GM12878 (cell line): ENCODE results near the gene SMARCAL1. TPM values are rescaled to one million over a fixed set of nuclear protein-coding genes. Genes with fewer than 3 reads are reported as not detected.

Experiments
- ATAC-seq: fragments of 200-7000 bp; cut with Tn5 transposase; 3 replicates; pipeline ENCODE4 v1.9.1; 2020; ENCODE audit warnings: mild to moderate bottlenecking, moderate library complexity
- BruUV-seq: library from RNA; stranded (reverse); fragments of 400-500 nt; replicated peaks from 2 replicates; lab custom pipeline; 2021; lab: Mats Ljungman, UMichigan
- CTCF ChIA-PET: fragments of 300-600 bp; sonication (Branson Sonifier 250); formaldehyde crosslinking; extraction: SDS; loops from one replicate; lab custom pipeline; 2021; ENCODE audit warnings: inconsistent platforms; lab: Yijun Ruan, JAX
- POLR2A ChIA-PET: fragments of 350-600 bp; formaldehyde crosslinking; extraction: SDS; loops from one replicate; lab custom pipeline; 2021; ENCODE audit warnings: inconsistent platforms; lab: Charles Lee
- RAD21 ChIA-PET: fragments of 300-600 bp; sonication (Branson Sonifier 250); formaldehyde crosslinking; loops from one replicate; lab custom pipeline; 2023; ENCODE audit warnings: antibody characterized with exemption; ENCODE audit not compliant: unreplicated experiment; lab: Charles Lee
- SMC1A ChIA-PET: fragments of 300-600 bp; sonication (Branson Sonifier 250); formaldehyde crosslinking; loops from one replicate; lab custom pipeline; 2023; ENCODE audit not compliant: unreplicated experiment, uncharacterized antibody; lab: Charles Lee
- DNase-seq: peaks from one replicate; pipeline ENCODE4 v3.0.0-alpha.2; 2011; ENCODE audit warnings: low read depth, low spot score
- FAIRE-seq: peaks from 3 replicates; lab custom pipeline; 2011; peaks lifted over from hg19 to GRCh38; lab: Jason Lieb, UNC
- H2AFZ ChIP-seq: 2 replicates; pipeline ENCODE4 v1.6.0; 2011; ENCODE audit warnings: low read depth, low read length, control low read depth; ENCODE audit not compliant: control insufficient read depth
- H3K27ac ChIP-seq: 2 replicates; pipeline ENCODE4 v1.5.1; 2011; ENCODE audit warnings: control low read depth; ENCODE audit not compliant: control insufficient read depth, insufficient read depth
- H3K27me3 ChIP-seq, 2 experiments: replicated peaks in 1 of 2; 2 replicates each; pipeline versions ENCODE4 v1.6.0 to v1.6.1; 2011; ENCODE audit warnings: low read length in 1 of 2; ENCODE audit not compliant: control insufficient read depth in 2 of 2, insufficient read depth in 2 of 2
- H3K36me3 ChIP-seq, 2 experiments: 2 replicates each; pipeline ENCODE4 v1.5.1; 2011; ENCODE audit warnings: low read length in 1 of 2; ENCODE audit not compliant: control insufficient read depth in 2 of 2, insufficient read depth in 2 of 2
- H3K4me1 ChIP-seq: 2 replicates; pipeline ENCODE4 v1.6.1; 2011; ENCODE audit warnings: mild to moderate bottlenecking, low read length, moderate library complexity, mixed read lengths; ENCODE audit not compliant: control insufficient read depth, insufficient read depth
- H3K4me2 ChIP-seq: 2 replicates; pipeline ENCODE4 v1.6.0; 2011; ENCODE audit warnings: control low read depth; ENCODE audit not compliant: control insufficient read depth, insufficient read depth
- H3K4me3 ChIP-seq: fragments of 200-600 bp; sonication (generic); 2 replicates; pipeline ENCODE4 v1.5.1; 2016
- H3K79me2 ChIP-seq: 2 replicates; pipeline ENCODE4 v1.6.0; 2011; ENCODE audit warnings: low read length; ENCODE audit not compliant: control insufficient read depth, insufficient read depth
- H3K9ac ChIP-seq: 2 replicates; pipeline ENCODE4 v1.8.0; 2011; ENCODE audit warnings: low read length, control low read depth, mixed read lengths; ENCODE audit not compliant: control insufficient read depth, insufficient read depth
- H3K9me3 ChIP-seq: replicated peaks from 3 replicates; pipeline ENCODE4 v1.5.1; 2011; ENCODE audit warnings: mild to moderate bottlenecking, low read length; ENCODE audit not compliant: control insufficient read depth, insufficient read depth
- H4K20me1 ChIP-seq: 2 replicates; pipeline ENCODE4 v1.6.0; 2011; ENCODE audit not compliant: control insufficient read depth, insufficient read depth
- CEBPB ChIP-seq, 2 experiments: fragments of 150-350 bp in 1 of 2; IDR thresholded peaks; 2 replicates each; pipeline ENCODE4 v1.6.1; 2012 to 2014; ENCODE audit warnings: low read depth in 2 of 2, low read length in 2 of 2, borderline replicate concordance in 1 of 2, inconsistent platforms in 1 of 2
- CHD1 ChIP-seq: IDR thresholded peaks from 2 replicates; pipeline ENCODE4 v1.6.1; 2012; ENCODE audit warnings: low read depth, low read length, improper control_type of control experiment
- CHD4 ChIP-seq: fragments of 200-600 bp; sonication (generic); IDR thresholded peaks from 2 replicates; pipeline ENCODE4 v1.6.1; 2016; ENCODE audit warnings: mild to moderate bottlenecking
- GABPA ChIP-seq: IDR thresholded peaks from 2 replicates; pipeline ENCODE4 v1.6.1; 2014; ENCODE audit warnings: antibody characterized with exemption, low read depth, mild to moderate bottlenecking, inconsistent platforms
- HDGF ChIP-seq: fragments of 450-650 bp; IDR thresholded peaks from 2 replicates; pipeline ENCODE4 v1.6.1; 2016; ENCODE audit warnings: antibody characterized with exemption
- MTA2 ChIP-seq: fragments of 450-650 bp; IDR thresholded peaks from 2 replicates; pipeline ENCODE4 v1.6.1; 2016; ENCODE audit warnings: low read depth, mild to moderate bottlenecking, moderate library complexity
- NBN ChIP-seq: fragments of 450-650 bp; IDR thresholded peaks from 2 replicates; pipeline ENCODE4 v1.6.1; 2016
- NR2C2 ChIP-seq: IDR thresholded peaks from 2 replicates; pipeline ENCODE4 v1.6.1; 2011; ENCODE audit warnings: borderline replicate concordance, low read depth; ENCODE audit not compliant: control insufficient read depth, insufficient read length
- RCOR1 ChIP-seq: conservative IDR thresholded peaks from 2 replicates; pipeline ENCODE4 v1.6.1; 2012; ENCODE audit warnings: low read depth, low read length, improper control_type of control experiment
- RFX5 ChIP-seq: IDR thresholded peaks from 2 replicates; pipeline ENCODE4 v1.6.1; 2011; ENCODE audit warnings: low read depth, low read length, improper control_type of control experiment
- STAT1 ChIP-seq: fragments of 450-650 bp; conservative IDR thresholded peaks from 2 replicates; pipeline ENCODE4 v1.6.1; 2014; ENCODE audit warnings: antibody characterized with exemption, mild to moderate bottlenecking
- TARDBP ChIP-seq: IDR thresholded peaks from 2 replicates; pipeline ENCODE4 v1.6.1; 2016; ENCODE audit warnings: borderline replicate concordance
- WGBS: methylation state at CpG from one replicate; pipeline ENCODE4 v1.1.6; 2016; ENCODE audit warnings: low lambda C conversion rate; ENCODE audit not compliant: insufficient replicate concordance, insufficient coverage; ENCODE audit errors: missing lambda C conversion rate; 5-methylcytosine and 5-hydroxymethylcytosine counted together
- in situ Hi-C: fragments of 300-500 bp; cut with MboI; formaldehyde crosslinking; loops from 9 replicates; pipeline ENCODE4 v1.14.3; 2018; ENCODE audit warnings: mixed read lengths
- intact Hi-C: fragments of 100-400 bp; cut with micrococcal nuclease; formaldehyde crosslinking; loops from one replicate; pipeline ENCODE4 v1.14.2; 2022; ENCODE audit not compliant: unreplicated experiment
- polyA plus RNA-seq, 11 experiments: library from polyadenylated mRNA; depleted of rRNA in 4 of 11; unstranded in 6 of 11; stranded (reverse) in 5 of 11; fragments of >200 nt; fragmentation: Nextera tagmentation in 4 of 11; fragmentation: Illumina TruSeq in 1 of 11; extraction: Ambion mirVana in 4 of 11; extraction: Trizol in 1 of 11; gene quantifications; 1 replicate in 1 of 11; 2 replicates in 10 of 11; pipeline versions ENCODE4 v1.2.1 to v1.2.3, GENCODE V29; 2011 to 2016; ENCODE audit warnings: inconsistent platforms in 2 of 11, missing spikeins in 2 of 11, low read depth in 1 of 11
- total RNA-seq, 4 experiments: library from RNA; depleted of rRNA in 3 of 4; stranded (reverse); fragments of >200 nt in 3 of 4; fragmentation: Illumina TruSeq in 1 of 4; extraction: Trizol in 1 of 4; gene quantifications; 2 replicates each; pipeline versions ENCODE4 v1.2.1 to v1.2.3, GENCODE V29; 2013 to 2021
- TF ChIP-seq, protein P1 (sequence below): fragments of 450-650 bp; IDR thresholded peaks from 2 replicates; pipeline ENCODE4 v1.6.1; 2016; ENCODE audit warnings: mild to moderate bottlenecking
- TF ChIP-seq, protein P2 (sequence below): fragments of 450-650 bp; IDR thresholded peaks from 2 replicates; pipeline ENCODE4 v1.6.1; 2017; ENCODE audit warnings: antibody characterized with exemption, mild to moderate bottlenecking, moderate library complexity
- TF ChIP-seq, protein P3 (sequence below): fragments of 450-650 bp; IDR thresholded peaks from 2 replicates; pipeline ENCODE4 v1.6.1; 2017; ENCODE audit warnings: mild to moderate bottlenecking, moderate library complexity

SMARCAL1 gene
- total and polyA plus RNA-seq, 10 of the 15 experiments (the other 5 are each of a cell fraction or from before 2014, with no cell fraction given), result 10.8 to 32.9 (median 21.8) TPM

DNA sequence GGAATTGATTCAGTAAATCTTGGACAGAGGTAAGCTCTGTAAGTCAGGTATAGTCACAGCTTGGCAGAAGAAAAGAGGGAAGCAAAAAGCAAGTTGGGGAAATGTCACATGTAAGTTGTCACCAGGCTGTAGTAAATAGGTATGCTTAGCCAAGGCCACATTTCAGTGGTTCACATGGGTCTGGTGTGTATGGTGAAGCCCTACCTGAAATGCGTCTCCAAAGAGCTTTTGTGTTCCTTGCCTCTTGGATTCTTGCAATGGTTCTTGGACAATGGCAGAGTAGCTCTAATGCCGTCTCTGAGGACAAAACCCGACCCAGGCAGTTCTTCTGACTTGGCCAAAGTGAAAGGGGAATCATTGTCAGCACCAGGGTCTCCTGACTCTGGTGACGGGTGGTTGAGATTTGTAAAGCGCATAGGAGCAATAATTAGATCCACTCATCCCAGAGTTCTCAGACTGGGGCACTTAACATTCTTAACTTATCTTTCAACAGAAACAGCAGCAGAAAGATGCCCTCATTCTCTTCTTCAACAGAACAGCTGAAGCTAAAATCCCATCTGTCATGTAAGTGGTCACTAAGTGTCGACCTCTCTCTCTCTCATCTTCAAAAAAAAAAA lies 51.9 kb downstream of the SMARCAL1 start:
- no TSS peak for BruUV-seq
- H2AFZ ChIP-seq, result no peak overlapping the region
- WGBS, result 97% methylated on average over 6 of the region's 6 CpGs
- FAIRE-seq (no peak), DNase-seq (no peak), ATAC-seq (no peak)
- CTCF ChIA-PET, result interaction anchor here (0.6 to 2.0 kb wide), 3 partner anchors 55 to 764 kb away, joined by 3 to 5 read pairs (median 3); no protein-coding TSS in a partner anchor
- no peaks in the 10 kb centered on the region for H4K20me1 ChIP-seq
- no peak overlapping the region for H3K9ac ChIP-seq
- in situ Hi-C loops, result no loop called here
- no peaks in the 10 kb centered on the region for H3K27me3 ChIP-seq
- H3K4me3 ChIP-seq, result no peak overlapping the region
- no peak overlapping the region for H3K4me2 ChIP-seq
- no peaks in the 10 kb centered on the region for H3K4me1 ChIP-seq
- intact Hi-C loops, result no loop called here
- SMC1A ChIA-PET, result no interaction called here
- RAD21 ChIA-PET, result no interaction called here
- H3K27ac ChIP-seq, result no peak overlapping the region
- H3K36me3 ChIP-seq, result peaks cover 0 to 2% of the 10 kb centered on the region in 2 experiments; a peak in 1 of 4 replicates
- H3K9me3 ChIP-seq, result no peaks in the 10 kb centered on the region
- H3K79me2 ChIP-seq, result no peaks in the 10 kb centered on the region
- POLR2A ChIA-PET, result interaction anchor here (1.2 kb wide), 1 partner anchor 29 kb away, joined by 3 read pairs; no protein-coding TSS in a partner anchor
- no peak for TF ChIP-seq MTA2
- no peak for TF ChIP-seq STAT1
- no peak for TF ChIP-seq CHD1
- TF ChIP-seq GABPA, result no peak
- TF ChIP-seq, protein P1, sequence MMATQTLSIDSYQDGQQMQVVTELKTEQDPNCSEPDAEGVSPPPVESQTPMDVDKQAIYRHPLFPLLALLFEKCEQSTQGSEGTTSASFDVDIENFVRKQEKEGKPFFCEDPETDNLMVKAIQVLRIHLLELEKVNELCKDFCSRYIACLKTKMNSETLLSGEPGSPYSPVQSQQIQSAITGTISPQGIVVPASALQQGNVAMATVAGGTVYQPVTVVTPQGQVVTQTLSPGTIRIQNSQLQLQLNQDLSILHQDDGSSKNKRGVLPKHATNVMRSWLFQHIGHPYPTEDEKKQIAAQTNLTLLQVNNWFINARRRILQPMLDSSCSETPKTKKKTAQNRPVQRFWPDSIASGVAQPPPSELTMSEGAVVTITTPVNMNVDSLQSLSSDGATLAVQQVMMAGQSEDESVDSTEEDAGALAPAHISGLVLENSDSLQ, result no peak
- TF ChIP-seq, protein P2, sequence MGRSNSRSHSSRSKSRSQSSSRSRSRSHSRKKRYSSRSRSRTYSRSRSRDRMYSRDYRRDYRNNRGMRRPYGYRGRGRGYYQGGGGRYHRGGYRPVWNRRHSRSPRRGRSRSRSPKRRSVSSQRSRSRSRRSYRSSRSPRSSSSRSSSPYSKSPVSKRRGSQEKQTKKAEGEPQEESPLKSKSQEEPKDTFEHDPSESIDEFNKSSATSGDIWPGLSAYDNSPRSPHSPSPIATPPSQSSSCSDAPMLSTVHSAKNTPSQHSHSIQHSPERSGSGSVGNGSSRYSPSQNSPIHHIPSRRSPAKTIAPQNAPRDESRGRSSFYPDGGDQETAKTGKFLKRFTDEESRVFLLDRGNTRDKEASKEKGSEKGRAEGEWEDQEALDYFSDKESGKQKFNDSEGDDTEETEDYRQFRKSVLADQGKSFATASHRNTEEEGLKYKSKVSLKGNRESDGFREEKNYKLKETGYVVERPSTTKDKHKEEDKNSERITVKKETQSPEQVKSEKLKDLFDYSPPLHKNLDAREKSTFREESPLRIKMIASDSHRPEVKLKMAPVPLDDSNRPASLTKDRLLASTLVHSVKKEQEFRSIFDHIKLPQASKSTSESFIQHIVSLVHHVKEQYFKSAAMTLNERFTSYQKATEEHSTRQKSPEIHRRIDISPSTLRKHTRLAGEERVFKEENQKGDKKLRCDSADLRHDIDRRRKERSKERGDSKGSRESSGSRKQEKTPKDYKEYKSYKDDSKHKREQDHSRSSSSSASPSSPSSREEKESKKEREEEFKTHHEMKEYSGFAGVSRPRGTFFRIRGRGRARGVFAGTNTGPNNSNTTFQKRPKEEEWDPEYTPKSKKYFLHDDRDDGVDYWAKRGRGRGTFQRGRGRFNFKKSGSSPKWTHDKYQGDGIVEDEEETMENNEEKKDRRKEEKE, result no peak
- no peak for TF ChIP-seq TARDBP
- TF ChIP-seq HDGF, result no peak
- no peak for TF ChIP-seq CEBPB (IDR thresholded peaks at IDR 0.05; ENCODE audit: borderline replicate concordance in 1 of 2, low read depth in 2 of 2, low read length in 2 of 2)
- TF ChIP-seq NR2C2, result no peak
- no peak for TF ChIP-seq RCOR1
- no peak for TF ChIP-seq CHD4
- no peak for TF ChIP-seq RFX5
- no peak for TF ChIP-seq NBN
- TF ChIP-seq, protein P3, sequence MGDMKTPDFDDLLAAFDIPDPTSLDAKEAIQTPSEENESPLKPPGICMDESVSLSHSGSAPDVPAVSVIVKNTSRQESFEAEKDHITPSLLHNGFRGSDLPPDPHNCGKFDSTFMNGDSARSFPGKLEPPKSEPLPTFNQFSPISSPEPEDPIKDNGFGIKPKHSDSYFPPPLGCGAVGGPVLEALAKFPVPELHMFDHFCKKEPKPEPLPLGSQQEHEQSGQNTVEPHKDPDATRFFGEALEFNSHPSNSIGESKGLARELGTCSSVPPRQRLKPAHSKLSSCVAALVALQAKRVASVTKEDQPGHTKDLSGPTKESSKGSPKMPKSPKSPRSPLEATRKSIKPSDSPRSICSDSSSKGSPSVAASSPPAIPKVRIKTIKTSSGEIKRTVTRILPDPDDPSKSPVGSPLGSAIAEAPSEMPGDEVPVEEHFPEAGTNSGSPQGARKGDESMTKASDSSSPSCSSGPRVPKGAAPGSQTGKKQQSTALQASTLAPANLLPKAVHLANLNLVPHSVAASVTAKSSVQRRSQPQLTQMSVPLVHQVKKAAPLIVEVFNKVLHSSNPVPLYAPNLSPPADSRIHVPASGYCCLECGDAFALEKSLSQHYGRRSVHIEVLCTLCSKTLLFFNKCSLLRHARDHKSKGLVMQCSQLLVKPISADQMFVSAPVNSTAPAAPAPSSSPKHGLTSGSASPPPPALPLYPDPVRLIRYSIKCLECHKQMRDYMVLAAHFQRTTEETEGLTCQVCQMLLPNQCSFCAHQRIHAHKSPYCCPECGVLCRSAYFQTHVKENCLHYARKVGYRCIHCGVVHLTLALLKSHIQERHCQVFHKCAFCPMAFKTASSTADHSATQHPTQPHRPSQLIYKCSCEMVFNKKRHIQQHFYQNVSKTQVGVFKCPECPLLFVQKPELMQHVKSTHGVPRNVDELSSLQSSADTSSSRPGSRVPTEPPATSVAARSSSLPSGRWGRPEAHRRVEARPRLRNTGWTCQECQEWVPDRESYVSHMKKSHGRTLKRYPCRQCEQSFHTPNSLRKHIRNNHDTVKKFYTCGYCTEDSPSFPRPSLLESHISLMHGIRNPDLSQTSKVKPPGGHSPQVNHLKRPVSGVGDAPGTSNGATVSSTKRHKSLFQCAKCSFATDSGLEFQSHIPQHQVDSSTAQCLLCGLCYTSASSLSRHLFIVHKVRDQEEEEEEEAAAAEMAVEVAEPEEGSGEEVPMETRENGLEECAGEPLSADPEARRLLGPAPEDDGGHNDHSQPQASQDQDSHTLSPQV, result no peak
